Ishikawa (cell line): ENCODE results near the gene CCL27.

Source experiments
- RAD21 ChIP-seq: IDR thresholded peaks from 2 replicates; pipeline ENCODE4 v1.6.1; 2012; ENCODE audit warnings: low read depth
- TAF1 ChIP-seq: IDR thresholded peaks from 2 replicates; pipeline ENCODE4 v1.6.1; 2012; ENCODE audit warnings: low read depth, mild to moderate bottlenecking
- TF ChIP-seq, protein P1 (sequence below): IDR thresholded peaks from 2 replicates; pipeline ENCODE4 v1.6.1; 2012; ENCODE audit warnings: low read depth, mild to moderate bottlenecking

DNA sequence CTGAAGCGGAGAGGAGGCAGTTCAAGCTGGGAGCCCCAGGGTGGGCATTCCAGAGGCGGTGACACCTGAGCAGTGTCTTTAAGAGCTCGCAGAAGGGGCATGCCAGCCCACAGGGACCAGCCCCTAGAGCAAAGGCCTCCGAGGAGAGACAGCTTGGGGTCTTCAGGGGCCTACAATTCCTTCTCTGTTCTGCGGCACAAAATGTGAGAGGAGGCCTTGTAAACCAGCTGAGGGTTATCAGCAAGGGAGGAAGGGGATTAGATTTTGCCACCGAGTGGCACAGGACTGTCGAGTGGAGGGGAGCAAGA lies 24.4 kb downstream of the CCL27 start:
- TF ChIP-seq TAF1, result no peak
- TF ChIP-seq, protein P1, sequence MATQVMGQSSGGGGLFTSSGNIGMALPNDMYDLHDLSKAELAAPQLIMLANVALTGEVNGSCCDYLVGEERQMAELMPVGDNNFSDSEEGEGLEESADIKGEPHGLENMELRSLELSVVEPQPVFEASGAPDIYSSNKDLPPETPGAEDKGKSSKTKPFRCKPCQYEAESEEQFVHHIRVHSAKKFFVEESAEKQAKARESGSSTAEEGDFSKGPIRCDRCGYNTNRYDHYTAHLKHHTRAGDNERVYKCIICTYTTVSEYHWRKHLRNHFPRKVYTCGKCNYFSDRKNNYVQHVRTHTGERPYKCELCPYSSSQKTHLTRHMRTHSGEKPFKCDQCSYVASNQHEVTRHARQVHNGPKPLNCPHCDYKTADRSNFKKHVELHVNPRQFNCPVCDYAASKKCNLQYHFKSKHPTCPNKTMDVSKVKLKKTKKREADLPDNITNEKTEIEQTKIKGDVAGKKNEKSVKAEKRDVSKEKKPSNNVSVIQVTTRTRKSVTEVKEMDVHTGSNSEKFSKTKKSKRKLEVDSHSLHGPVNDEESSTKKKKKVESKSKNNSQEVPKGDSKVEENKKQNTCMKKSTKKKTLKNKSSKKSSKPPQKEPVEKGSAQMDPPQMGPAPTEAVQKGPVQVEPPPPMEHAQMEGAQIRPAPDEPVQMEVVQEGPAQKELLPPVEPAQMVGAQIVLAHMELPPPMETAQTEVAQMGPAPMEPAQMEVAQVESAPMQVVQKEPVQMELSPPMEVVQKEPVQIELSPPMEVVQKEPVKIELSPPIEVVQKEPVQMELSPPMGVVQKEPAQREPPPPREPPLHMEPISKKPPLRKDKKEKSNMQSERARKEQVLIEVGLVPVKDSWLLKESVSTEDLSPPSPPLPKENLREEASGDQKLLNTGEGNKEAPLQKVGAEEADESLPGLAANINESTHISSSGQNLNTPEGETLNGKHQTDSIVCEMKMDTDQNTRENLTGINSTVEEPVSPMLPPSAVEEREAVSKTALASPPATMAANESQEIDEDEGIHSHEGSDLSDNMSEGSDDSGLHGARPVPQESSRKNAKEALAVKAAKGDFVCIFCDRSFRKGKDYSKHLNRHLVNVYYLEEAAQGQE, result no peak
- TF ChIP-seq RAD21, result no peak
